Measurements from ENCODE around the gene NOXO1. TPM values are rescaled to one million over a fixed set of nuclear protein-coding genes. Genes with fewer than 3 reads are reported as not detected.

NOXO1 gene
- polyA plus RNA-seq, 6 donors from 2014 or later, result not detected

DNA sequence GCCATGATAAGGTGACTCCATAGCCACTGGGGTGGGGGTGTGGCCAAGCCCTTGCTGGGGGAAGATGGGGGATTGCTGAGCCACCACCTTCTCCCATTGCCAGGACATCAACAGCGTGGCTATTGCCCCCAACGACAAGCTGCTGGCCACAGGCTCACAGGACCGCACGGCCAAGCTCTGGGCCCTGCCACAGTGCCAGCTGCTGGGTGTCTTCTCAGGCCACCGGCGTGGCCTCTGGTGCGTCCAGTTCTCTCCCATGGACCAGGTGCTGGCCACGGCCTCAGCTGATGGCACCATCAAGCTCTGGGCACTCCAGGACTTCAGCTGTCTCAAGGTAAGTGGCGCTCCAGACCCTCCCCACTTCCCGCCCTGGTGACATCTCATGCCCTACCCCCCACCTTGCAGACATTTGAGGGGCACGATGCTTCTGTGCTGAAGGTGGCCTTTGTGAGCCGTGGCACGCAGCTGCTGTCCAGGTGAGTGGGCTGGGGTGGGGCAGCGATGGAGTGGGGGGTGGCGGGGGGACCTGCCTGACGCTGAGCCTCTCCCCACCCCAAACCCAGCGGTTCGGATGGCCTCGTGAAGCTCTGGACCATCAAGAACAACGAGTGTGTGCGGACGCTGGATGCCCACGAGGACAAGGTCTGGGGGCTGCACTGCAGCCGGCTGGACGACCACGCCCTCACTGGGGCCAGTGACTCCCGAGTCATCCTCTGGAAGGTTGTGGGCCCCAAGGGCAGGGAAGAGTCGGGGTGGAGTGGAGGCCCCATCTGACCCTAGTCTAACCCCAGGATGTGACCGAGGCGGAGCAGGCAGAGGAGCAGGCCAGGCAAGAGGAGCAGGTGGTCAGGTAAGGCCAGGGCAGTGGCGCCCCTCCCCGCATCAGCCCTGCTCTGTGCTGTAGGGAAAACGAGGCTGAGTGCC, 4.1 kb downstream of the NOXO1 start:
- H3K27ac Mint-ChIP-seq, result no peak overlapping the region
- ATAC-seq (ENCODE audit: low read depth in 2 of 2) (no peak), DNase-seq (no peak)
- peaks cover 0 to 16% of the 10 kb centered on the region in 2 donors for H3K36me3 Mint-ChIP-seq
- H3K4me3 Mint-ChIP-seq, result peak overlapping the region in 1 of 8 donors; percentile 22
- H3K9me3 Mint-ChIP-seq, result no peaks in the 10 kb centered on the region
- peaks cover 4 to 49% (median 20%) of the 10 kb centered on the region in 3 donors for H3K27me3 Mint-ChIP-seq
- H3K4me1 Mint-ChIP-seq, result peaks cover 8 to 15% (median 11%) of the 10 kb centered on the region in 3 donors

DNA sequence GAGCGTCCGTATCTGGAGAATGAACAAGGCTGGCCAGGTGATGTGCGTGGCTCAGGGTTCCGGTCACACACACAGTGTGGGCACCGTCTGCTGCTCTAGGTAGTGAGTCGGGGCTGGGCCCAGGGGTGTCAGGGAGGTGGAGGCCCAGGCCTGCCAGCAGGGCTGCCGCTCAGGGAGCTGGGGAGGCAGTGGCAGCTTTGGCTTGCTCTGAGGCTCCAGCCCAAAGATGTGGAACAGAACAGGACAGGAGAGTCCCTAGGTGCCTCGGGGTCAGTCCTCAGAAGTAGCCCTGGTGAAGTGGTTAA, 5.1 kb downstream of the NOXO1 start:
- peaks cover 0 to 16% of the 10 kb centered on the region in 2 donors for H3K36me3 Mint-ChIP-seq
- H3K4me3 Mint-ChIP-seq, result peak overlapping the region in 2 of 8 donors; percentile 15 to 21
- no peak overlapping the region for H3K27ac Mint-ChIP-seq
- H3K4me1 Mint-ChIP-seq, result peaks cover 16 to 25% (median 16%) of the 10 kb centered on the region in 3 donors
- H3K9me3 Mint-ChIP-seq, result no peaks in the 10 kb centered on the region
- DNase-seq (no peak), ATAC-seq (ENCODE audit: low read depth in 2 of 2) (no peak)
- peaks cover 0 to 38% (median 11%) of the 10 kb centered on the region in 3 donors for H3K27me3 Mint-ChIP-seq

DNA sequence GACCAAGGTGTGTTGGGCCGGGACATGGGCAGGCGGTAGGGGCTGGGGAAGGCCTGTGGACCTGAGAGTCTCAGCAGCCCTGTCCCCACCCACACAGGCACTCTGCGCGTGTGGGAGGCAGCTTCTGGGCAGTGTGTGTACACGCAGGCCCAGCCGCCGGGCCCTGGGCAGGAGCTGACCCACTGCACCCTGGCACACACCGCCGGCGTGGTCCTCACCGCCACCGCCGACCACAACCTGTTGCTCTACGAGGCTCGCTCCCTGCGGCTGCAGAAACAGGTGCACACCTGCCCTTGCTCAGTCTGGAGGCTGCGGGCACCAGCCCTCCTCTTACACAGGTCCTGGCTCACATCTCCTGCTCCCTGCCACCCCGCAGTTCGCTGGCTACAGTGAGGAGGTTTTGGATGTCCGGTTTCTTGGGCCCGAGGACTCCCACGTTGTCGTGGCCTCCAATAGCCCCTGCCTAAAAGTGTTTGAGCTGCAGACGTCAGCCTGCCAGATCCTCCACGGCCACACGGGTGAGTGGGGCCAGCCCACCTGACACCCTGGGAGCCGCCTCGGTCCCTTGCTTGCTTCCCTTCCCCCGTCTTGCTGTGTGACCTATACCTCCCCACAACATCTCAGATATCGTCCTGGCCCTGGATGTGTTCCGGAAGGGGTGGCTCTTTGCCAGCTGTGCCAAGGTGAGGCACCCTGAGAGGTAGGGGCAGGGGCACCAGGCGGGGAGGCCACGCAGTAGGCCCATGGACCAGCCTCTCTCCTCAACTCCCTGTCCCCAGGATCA, 5.6 kb downstream of the NOXO1 start:
- DNase-seq (no peak), ATAC-seq (ENCODE audit: low read depth in 2 of 2) (no peak)
- Mint-ChIP-seq H3K4me3 (peak overlapping the region in 2 of 8 donors; percentile 15 to 21), H3K27ac (peak overlapping the region in 1 of 6 donors; percentile 62), H3K36me3 (peaks cover 0 to 16% of the 10 kb centered on the region in 2 donors), H3K4me1 (peaks cover 21 to 31% (median 22%) of the 10 kb centered on the region in 3 donors), H3K27me3 (peaks cover 0 to 33% (median 7%) of the 10 kb centered on the region in 3 donors), H3K9me3 (no peaks in the 10 kb centered on the region)

DNA sequence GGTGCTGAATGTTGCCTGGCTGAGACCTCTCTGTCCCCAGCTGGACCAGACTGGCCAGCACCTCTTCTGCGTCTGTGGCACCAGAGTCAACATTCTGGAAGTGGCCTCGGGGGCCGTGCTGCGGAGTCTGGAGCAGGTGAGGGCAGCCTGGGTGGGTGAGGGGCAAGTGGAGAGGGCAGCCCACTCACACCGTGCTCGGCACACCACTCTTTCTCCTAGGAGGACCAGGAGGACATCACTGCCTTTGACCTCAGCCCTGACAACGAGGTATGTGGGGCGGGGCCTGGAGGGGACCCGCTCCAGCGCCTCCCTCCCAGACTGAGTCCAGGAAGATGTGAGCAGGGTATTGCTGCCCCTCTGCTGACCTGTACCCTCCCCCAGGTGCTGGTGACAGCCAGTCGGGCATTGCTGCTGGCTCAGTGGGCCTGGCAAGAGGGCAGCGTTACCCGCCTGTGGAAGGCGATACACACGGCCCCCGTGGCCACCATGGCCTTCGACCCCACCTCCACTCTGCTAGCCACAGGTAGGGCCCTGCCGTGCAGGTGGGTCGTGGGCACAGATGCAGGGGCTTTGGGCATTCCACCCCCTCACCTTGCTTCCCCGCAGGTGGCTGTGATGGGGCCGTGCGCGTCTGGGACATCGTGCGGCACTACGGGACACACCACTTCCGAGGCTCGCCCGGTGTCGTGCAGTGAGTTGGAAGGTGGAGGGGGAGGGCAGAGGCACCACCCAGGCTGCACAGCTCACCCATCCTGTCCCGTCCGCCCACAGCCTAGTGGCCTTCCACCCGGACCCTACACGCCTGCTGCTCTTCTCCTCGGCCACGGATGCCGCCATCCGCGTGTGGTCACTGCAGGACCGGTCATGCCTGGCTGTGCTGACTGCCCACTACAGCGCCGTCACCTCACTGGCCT, 6.9 kb downstream of the NOXO1 start:
- Mint-ChIP-seq H3K36me3 (peaks cover 0 to 16% of the 10 kb centered on the region in 2 donors), H3K9me3 (no peaks in the 10 kb centered on the region), H3K27ac (no peak overlapping the region), H3K4me1 (peaks cover 21 to 31% (median 24%) of the 10 kb centered on the region in 3 donors), H3K27me3 (peaks cover 0 to 28% (median 7%) of the 10 kb centered on the region in 3 donors), H3K4me3 (peak overlapping the region in 5 of 8 donors; percentile 30 to 79 (median 47))
- no peak for ATAC-seq (ENCODE audit: low read depth in 2 of 2)
- DNase-seq, result no peak

DNA sequence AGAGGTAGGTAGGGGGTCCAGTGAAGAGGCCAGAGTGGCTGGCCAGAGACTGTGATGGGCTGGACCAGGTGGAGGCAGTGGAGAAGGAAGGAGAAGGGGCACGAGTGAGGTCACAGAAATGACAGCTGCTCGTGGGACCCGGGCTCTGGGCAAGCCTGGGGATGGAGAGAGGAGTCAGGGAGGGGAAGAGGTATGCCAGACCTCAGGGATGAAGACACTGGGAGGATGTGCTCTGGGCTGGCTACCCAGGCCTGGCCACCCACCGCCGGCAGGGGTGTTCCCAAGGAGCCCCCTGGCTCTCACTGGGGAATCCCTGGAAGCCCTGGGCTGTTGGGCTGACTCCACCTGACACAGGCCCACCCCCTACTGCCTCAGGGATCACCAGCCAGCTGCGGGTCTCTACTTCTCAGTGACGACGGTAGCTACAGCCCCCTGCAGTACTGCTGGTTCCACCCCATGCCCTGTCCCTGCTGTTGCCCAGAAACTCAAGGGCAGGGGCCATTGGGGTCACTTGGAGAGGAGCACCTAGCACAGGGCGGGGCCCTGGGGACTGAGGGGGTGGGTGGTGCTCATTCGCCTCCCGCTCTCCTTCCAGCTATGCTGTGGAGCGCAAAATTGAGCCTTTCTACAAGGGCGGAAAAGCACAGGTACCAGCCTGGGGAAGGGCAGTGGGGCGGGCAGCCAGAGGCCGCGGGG, 7.7 kb downstream of the NOXO1 start:
- ATAC-seq (ENCODE audit: low read depth in 2 of 2) (no peak), DNase-seq (no peak)
- Mint-ChIP-seq H3K4me3 (peak overlapping the region in 3 of 8 donors; percentile 30 to 98 (median 96)), H3K27ac (peak overlapping the region in 1 of 6 donors; percentile 85), H3K4me1 (peaks cover 21 to 31% (median 24%) of the 10 kb centered on the region in 3 donors), H3K27me3 (peaks cover 0 to 26% (median 7%) of the 10 kb centered on the region in 3 donors), H3K9me3 (no peaks in the 10 kb centered on the region), H3K36me3 (peaks cover 0 to 16% of the 10 kb centered on the region in 2 donors)

DNA sequence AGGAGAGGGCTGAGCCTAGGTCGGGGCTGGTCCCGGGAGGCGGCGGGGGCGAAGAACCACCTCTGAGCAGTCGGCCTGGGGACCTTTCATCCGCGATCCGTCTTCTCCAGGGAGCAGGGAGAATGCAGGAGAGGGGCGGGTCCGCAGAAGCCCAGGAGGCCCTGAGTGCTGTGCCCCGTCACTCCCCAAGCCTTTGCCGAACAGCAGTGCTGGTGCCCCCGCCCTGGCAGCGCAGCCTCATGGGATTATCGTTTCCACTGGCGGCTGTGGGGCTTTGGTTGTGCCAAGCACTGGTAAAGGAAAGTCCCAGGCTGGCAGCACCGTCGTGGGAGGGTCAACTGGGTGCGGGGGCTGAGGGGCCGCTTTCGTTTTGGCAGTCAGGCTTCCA, 8.8 kb downstream of the NOXO1 start:
- Mint-ChIP-seq H3K4me1 (peaks cover 21 to 31% (median 24%) of the 10 kb centered on the region in 3 donors), H3K36me3 (peaks cover 0 to 16% of the 10 kb centered on the region in 2 donors), H3K9me3 (no peaks in the 10 kb centered on the region), H3K4me3 (peak overlapping the region; percentile 96 to 99 (median 97)), H3K27me3 (peaks cover 0 to 18% (median 7%) of the 10 kb centered on the region in 3 donors), H3K27ac (peak overlapping the region in 3 of 6 donors; percentile 87 to 100 (median 97))
- DNase-seq (no peak), ATAC-seq (ENCODE audit: low read depth in 2 of 2) (no peak)

DNA sequence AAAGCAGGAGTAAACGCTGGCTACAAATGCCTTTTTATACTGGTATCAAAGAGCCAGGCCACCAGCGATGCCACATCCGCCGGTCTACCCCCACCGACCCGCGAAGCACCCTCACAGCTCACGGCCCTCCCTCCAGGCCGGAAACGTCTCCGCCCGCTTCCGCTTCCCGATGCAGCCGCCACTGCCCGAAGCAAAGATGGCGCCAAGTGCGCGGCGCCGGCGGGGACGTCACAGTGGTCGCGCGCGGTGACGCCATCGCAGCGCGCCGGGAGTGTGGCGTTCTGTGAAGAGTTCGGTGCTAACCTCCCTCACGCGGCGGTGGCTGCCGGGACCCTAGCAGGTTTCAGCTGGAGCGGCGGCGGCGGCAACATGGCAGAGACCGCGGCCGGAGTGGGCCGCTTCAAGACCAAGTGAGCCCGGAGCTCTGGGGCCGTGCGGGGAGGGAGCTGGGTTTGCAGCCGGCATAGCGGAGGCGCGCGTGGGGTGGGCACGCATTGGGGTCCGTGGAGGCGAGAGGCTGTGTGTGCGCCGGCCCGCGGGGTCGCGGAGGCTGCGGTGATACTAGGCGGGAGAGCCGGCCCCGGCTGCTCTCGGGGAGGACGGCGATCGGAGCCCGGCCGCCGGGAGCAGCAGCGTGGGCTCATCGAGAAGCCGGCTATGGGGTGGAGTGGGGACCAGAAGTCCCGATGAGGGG, 9.3 kb downstream of the NOXO1 start, which contains the start of gene TBL3:
Gene TBL3, plus strand, starts transcription at position 258 of the 694 bp plus-strand sequence. Its CDS starts 112 bp downstream, at position 370.
- Mint-ChIP-seq H3K9me3 (no peaks in the 10 kb centered on the region), H3K36me3 (peaks cover 0 to 16% of the 10 kb centered on the region in 2 donors), H3K4me3 (peak within 1 kb of the TSS; percentile 96 to 99 (median 97)), H3K4me1 (peaks cover 21 to 31% (median 24%) of the 10 kb centered on the region in 3 donors), H3K27ac (peak within 1 kb of the TSS; percentile 95 to 100 (median 98)), H3K27me3 (peaks cover 0 to 15% (median 7%) of the 10 kb centered on the region in 3 donors)
- DNase-seq (peak; percentile 97), ATAC-seq (ENCODE audit: low read depth in 2 of 2) (peak; percentile 98)

DNA sequence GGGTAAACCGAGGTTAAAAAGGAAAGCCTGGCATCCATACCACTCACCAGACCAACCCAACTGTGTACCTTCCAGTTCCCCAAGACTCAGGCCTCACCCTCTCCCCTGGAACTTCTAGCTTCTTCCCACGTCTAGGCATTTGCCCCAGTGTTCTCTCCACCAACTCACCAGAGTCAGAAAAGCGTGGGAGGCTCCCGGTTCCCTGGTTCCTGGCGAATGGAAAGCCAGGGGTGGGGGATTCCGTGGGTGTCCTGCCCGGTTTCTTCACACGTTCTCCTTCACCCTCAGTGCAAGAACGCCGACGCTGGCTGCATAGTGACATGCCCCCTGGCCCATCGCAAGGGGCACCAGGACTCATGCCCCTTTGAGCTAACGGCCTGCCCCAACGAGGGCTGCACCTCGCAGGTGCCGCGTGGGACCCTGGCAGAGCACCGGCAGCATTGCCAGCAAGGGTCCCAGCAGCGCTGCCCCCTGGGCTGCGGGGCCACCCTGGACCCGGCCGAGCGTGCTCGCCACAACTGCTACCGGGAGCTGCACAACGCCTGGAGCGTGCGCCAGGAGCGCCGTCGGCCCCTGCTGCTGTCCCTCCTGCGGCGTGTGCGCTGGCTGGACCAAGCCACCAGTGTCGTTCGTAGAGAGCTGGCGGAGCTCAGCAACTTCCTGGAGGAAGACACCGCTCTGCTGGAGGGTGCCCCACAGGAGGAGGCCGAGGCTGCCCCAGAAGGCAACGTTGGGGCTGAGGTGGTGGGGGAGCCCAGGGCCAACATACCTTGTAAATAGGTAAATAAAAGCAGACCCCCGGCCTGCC, 12.9 kb downstream of the NOXO1 start:
- peaks cover 0 to 1% (median 0%) of the 10 kb centered on the region in 3 donors for H3K27me3 Mint-ChIP-seq
- H3K4me3 Mint-ChIP-seq, result peak overlapping the region in 3 of 8 donors; percentile 15 to 70 (median 65)
- DNase-seq, result no peak
- H3K4me1 Mint-ChIP-seq, result peaks cover 30 to 48% (median 43%) of the 10 kb centered on the region in 3 donors
- no peak for ATAC-seq (ENCODE audit: low read depth in 2 of 2)
- peaks cover 5 to 7% of the 10 kb centered on the region in 2 donors for H3K36me3 Mint-ChIP-seq
- H3K27ac Mint-ChIP-seq, result peak overlapping the region in 3 of 6 donors; percentile 22 to 79 (median 67)
- peaks cover 0 to 2% (median 0%) of the 10 kb centered on the region in 7 donors for H3K9me3 Mint-ChIP-seq

DNA sequence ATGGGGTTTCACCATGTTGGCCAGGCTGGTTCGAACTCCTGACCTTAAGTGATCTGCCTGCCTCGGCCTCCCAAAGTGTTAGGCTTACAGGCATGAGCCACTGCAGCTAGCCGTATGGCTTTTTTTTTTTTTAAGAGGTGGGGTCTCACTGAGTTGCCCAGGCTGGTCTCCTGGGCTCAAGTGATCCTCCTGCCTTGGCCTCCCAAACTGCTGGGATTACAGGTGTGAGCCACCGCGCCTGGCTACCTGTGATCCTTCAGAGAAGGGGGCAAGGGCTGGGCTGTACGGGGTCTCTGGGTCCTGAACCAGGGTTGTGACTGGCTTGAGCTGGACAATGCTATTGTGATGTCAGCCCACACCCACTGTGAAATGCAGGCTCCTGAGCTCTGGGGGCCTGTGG, 14.8 kb downstream of the NOXO1 start, which contains the start of gene RNF151:
Gene RNF151, plus strand, starts transcription at position 397 of the 400 bp plus-strand sequence. CDS start 26 bp downstream, outside the sequence.
- H3K27me3 Mint-ChIP-seq, result no peaks in the 10 kb centered on the region
- H3K4me1 Mint-ChIP-seq, result peaks cover 20 to 39% (median 38%) of the 10 kb centered on the region in 3 donors
- DNase-seq (no peak), ATAC-seq (ENCODE audit: low read depth in 2 of 2) (no peak)
- peaks cover 5 to 8% of the 10 kb centered on the region in 2 donors for H3K36me3 Mint-ChIP-seq
- peak within 1 kb of the TSS; percentile 92 to 96 (median 95) for H3K4me3 Mint-ChIP-seq
- peaks cover 0 to 2% (median 0%) of the 10 kb centered on the region in 7 donors for H3K9me3 Mint-ChIP-seq
- H3K27ac Mint-ChIP-seq, result peak within 1 kb of the TSS; percentile 97 to 99 (median 98)

DNA sequence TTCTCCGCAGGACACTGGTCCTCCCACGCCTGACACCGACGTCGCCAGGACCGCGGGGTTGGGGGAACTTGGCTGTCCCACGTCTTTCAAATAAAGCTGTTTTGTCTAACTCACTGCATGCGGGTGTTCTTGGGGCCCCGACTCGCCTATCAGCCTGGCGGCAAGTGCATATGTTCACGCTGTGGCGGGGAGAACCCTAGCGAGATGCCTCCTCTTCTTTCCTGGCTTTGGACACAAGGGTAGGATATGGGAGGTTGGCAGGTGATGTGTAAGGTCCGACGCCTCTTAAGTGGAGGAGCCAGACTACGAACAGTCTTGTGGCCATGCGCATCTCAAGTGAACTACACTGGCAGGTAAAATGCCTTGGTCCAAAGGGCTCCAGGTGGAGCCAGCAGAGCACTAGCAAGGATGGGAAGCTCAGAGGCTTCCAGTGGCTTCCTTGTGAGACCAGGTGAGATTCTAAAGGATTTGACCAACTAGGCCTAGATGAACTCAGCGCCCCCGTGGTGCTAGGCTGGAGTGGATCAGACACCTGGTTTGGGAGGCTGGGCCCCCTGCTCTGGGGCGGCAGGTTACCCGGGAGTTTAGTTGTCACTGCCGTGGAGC, 15.8 kb downstream of the NOXO1 start:
- DNase-seq (no peak), ATAC-seq (ENCODE audit: low read depth in 2 of 2) (no peak)
- H3K4me3 Mint-ChIP-seq, result peak overlapping the region; percentile 92 to 96 (median 95)
- peaks cover 0 to 2% (median 0%) of the 10 kb centered on the region in 7 donors for H3K9me3 Mint-ChIP-seq
- H3K27me3 Mint-ChIP-seq, result no peaks in the 10 kb centered on the region
- peaks cover 21 to 39% (median 38%) of the 10 kb centered on the region in 3 donors for H3K4me1 Mint-ChIP-seq
- peaks cover 5 to 8% of the 10 kb centered on the region in 2 donors for H3K36me3 Mint-ChIP-seq
- H3K27ac Mint-ChIP-seq, result peak overlapping the region; percentile 97 to 99 (median 98)
